NCI-H524 treated with DMSO at 0.1 percent for 48 hours (cell line): ENCODE results near the gene BCR.
"Not testable (repeated sequence)": the region's sequence is repeated elsewhere in the genome, so short reads cannot be mapped to it uniquely, and the experiment has no call there.

Experiments used
- DNase-seq: peaks from one replicate; lab custom pipeline; 2025; lab: John Stamatoyannopoulos, UW

The BCR gene

DNA sequence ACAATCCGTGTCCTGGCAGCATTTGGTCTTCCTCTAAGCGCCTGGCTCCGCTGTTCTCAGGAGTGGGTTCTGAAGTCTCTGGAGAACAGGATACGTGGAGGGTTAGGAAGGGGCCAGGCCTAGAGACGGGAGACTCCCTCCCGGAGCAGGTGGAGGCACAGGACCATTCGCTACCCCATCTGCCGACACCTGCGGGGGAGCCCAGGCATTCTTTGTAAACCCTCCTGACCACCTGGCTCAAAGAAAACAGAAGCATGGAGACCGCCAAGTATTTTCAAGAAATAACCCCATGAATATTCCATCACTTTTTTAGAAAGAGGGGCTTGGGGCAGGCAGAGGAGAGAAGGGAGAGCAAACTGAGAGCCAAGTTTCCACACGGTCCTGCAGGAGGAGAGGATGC is 136.3 kb downstream of the BCR start:
- DNase-seq = not testable (repeated sequence)

- not testable (repeated sequence) for DNase-seq
Observed at GRCh38 chr22:23318316-23318715, 138.0 kb downstream of the BCR start.

GRCh38 chr22:23322497-23323080 is 142.3 kb downstream of the BCR start:
- DNase-seq = not testable (repeated sequence)

DNA sequence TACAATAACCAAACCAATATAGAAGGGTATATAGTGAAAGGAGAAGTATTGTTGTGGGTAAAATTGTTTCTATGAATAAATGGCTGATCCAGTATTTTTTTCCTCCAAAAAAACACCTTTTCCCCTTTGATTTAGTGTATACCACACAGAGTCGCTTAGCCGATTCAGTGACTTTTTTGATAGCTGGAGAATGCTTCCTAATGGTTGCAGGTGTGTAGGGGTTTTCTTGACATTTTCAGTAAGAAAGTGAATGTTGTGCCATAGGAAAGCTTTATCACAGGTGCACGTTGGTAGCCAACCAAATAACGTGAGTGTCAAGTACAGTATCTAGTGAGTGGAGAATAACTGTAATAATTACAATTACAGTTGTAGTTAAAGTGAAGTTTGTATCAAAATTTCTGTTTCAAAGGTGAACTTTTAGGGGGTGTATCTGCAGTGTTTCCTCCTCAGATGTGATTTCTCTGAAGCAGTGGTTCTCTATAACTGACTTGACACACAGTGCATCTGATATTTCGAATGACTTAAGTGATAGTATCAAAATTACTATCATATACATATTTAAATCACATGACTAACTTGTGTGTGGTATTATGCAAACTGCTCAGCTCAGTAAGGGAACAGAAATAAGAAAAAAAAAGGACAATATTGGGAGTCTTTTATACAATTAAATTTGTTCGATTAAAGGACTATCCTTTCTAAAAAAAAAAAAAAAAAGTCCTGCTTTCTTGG is 143.8 kb downstream of the BCR start:
- not testable (repeated sequence) for DNase-seq

DNA sequence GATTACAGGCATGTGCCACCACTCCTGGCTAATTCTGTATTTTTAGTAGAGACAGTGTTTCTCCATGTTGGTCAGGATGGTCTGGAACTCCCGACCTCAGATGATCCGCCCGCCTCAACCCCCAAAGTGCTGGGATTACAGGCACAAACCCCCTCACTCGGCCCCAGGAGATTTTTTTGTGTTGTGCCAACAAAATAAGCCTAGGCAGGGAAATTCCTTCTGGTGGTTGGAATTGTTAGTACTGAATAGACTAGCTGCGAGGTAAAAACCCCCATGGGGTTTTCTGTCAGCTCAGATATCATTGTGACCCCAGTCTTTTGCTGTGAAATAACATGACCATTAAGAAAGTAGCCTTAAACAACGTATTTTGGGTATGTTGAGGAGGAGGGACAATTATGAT is 144.9 kb downstream of the BCR start:
- no peak for DNase-seq

GRCh38 chr22:23333822-23334221 is 153.5 kb downstream of the BCR start:
- DNase-seq = not testable (repeated sequence)

- not testable (repeated sequence) for DNase-seq
Observed at GRCh38 chr22:23337672-23338071, 157.4 kb downstream of the BCR start.

DNA sequence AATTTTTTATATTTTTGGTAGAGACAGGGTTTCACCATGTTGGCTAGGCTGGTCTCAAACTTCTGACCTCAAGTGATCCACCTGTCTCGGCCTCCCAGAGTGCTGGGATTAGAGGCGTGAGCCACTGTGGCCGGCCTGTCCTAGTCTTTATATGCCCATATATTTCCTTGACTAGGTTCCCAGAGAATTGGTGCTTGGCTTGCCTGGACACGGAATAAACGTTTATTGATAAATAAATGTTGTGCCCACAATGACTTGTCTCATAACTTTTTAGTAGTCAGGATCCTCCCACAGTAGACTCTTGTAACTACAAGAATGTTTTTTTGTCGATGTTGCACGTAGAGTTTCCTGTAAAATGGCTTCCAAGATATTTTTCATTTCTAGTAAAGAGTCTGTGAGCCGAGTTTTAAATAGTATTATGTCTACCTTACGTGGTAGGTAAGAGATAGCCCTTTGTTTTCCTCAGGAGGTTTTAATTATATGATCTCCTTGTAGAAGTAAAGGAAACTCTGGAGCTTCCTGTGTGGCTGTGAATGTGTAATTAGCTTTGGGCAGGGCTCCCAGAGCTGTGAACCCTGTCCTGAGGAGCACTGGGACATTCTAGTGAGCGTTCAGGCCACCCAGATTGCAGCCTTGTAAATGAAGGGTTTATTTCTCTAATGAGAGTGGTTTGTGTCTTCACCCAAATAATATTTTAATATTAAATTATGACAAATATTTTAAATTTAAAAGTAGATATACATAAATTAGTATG is 161.8 kb downstream of the BCR start:
- not testable (repeated sequence) for DNase-seq

GRCh38 chr22:23351321-23351720 is 171.0 kb downstream of the BCR start:
- DNase-seq = no peak

GRCh38 chr22:23353004-23353403 is 172.7 kb downstream of the BCR start:
- no peak for DNase-seq

- DNase-seq = no peak
Observed at GRCh38 chr22:23353696-23354095, 173.4 kb downstream of the BCR start.

DNA sequence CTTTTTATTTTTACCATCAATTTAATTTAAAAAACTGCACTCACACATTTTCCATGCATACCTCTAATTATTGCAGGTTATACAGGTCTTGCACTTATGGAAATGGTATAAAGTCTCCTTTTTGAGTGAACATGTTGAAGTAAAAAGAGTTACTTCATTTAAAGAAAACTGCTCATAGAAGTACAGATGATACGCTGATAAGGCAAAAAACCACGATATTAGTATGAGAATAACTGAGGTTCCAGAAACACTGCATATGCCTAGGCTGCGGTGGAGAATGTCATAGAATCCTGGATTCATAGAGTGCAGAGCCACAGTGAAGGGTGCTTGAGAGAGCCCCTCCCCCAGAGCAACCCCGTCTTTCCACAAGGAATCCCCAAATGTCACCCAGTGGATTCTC is 175.8 kb downstream of the BCR start:
- DNase-seq = no peak

- no peak for DNase-seq
Observed at GRCh38 chr22:23357053-23357452, 176.7 kb downstream of the BCR start.

DNA sequence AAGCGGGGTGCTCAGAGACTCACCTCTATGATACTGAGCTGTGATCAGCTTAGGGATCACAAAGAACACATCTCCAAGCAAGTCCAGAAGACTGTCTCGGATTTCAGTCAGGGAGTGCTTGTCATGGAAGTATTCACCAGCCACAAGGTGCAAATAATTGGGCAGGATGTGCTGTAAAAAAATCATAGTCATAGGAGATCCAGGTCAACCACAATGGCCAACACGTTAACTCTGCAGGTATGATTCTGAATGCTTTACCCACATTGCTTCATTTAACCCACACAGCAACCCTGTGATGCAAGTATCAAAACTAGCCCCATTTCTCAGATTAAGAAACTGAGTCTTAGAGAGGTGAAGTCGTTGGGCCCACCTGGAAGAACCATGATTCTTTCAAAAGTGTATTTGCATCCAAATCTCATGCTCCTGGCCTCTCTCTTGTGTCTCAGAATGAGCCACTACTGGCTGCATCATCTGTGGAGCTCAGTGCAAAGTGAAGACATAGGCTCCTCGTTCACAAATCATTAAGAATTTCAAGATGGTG is 179.3 kb downstream of the BCR start:
- DNase-seq = no peak

GRCh38 chr22:23361676-23362075 is 181.4 kb downstream of the BCR start:
- no peak for DNase-seq

- DNase-seq = no peak
Observed at GRCh38 chr22:23363683-23364082, 183.4 kb downstream of the BCR start.

DNA sequence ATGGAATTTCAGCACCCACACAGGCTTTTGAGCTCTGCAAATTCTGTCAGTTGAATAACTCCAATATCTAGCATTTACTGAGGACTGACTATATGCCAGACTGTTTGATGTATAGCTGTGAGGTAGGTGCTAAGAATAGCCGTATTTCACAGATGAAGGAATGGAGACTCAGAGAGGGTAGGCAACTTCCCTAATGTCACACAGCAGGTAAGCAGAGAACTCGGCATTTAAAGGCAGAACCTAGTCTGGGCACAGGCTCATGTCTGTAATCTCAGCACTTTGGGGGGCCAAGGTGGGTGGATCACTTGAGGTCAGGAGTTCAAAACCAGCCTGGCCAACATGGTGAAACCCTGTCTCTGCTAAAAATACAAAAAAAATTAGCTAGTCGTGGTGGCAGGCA is 184.1 kb downstream of the BCR start:
- no peak for DNase-seq

DNA sequence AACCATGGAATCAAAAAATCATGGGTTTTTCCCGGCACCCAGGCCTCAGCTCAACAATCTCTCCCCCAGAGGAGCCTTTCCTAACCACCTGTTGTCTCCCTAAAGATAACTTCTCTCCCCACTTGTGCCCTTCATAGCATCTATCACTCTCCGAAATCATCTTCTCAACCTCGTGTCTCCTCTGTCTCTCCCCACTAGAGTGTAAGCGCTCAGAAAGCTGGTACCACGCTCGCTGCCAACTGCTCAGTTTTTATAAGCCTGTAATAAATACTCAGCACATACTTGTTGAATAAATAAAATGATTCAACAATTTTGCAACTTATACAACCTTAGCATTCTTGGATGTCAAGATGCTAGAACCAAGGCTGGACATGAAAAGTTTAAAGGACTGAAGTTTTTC is 185.2 kb downstream of the BCR start:
- no peak for DNase-seq

- DNase-seq = no peak
Observed at GRCh38 chr22:23365961-23366360, 185.7 kb downstream of the BCR start.

DNA sequence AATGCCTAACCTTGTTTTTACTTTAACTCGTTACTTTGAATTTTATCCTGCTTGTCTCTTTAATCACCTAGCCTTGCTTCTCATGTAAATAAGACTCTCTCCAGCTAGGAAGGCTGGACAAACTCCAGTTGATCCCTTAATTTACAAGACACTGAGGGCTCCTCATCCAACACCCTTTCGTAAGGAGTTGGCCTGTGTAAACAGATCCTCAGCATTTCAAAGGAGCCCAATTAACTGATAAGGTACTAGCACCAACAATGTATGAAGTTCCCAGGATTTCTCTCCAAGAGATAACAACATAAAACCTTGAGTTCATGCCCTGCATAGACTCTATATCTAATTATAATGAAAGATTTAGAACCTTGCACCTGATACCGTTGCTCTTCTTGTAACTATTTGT is 186.9 kb downstream of the BCR start:
- not testable (repeated sequence) for DNase-seq
